ENCODE results near the gene GPX4. TPM values are rescaled to one million over a fixed set of nuclear protein-coding genes. Genes with fewer than 3 reads are reported as not detected.

Gene GPX4
- total RNA-seq, 2 donors from 2014 or later: 152 to 157 TPM

DNA sequence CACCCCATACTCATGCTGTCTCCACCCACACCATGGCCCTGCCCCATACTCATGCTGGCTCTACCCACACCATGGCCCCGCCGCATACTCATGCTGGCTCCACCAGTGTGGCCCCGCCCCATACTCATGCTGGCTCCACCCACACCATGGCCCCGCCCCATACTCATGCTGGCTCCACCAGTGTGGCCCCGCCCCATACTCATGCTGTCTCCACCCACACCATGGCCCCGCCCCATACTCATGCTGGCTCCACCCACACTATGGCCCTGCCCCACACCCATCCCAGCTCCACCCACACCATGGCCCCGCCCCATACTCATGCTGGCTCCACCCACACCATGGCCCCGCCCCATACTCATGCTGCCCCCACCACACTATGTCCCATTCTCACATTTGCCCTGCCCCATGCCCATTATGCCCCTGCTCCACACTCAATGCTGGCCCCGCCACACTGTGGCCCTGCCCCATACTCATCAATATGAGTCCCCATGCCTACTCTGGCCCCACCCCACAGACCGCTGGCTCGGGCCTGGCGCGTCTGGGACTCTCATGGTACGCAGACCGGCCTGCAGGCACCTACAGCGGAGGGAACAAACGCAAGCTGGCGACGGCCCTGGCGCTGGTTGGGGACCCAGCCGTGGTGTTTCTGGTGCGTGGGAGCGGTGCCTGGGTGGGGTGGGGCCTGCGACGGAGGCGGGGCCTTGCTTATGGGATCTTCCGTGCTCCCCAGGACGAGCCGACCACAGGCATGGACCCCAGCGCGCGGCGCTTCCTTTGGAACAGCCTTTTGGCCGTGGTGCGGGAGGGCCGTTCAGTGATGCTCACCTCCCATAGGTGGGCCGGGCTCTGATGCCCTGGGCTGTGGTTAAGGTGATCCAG, 40.5 kb upstream of the GPX4 start:
- no peaks in the 10 kb centered on the region for H3K9me3 ChIP-seq
- WGBS, 2 donors: 64 to 90% methylated on average over 12 to 28 of the region's 37 CpGs

DNA sequence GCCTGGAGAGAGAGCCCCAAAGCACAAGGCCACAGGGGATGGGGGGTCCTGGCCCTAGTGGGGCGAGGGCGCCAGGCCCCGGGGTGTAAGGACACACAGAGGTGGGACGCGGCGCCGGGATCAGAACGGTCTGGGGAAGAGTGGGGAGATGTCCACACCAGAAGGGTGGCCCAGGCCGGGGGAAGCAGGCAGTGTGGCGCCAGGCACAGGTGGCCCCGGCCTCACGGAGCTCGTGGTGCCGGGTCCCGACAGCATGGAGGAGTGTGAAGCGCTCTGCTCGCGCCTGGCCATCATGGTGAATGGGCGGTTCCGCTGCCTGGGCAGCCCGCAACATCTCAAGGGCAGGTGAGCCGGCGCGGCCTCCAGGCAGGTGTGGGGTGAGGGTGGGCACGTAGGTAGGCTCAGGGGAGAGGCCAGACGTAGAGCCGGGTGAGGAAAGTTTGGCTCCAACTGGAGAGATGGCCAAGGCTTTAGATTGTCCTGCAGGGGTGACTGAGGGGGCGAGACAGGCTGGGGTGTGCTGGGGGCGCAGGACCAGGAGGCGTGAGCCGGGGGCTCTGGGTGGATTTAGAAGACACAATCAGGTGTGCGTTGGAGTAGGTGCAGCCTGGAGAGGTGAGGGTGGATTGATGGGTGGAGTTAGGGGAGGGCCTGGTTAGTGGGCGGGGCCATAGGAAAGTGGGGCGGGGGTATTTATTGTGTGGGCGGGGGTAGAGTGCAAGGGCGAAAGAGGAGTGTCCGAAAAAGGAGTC, 39.7 kb upstream of the GPX4 start:
- Histone ChIP-seq H3K4me3 (no peak overlapping the region), H3K36me3 (replicated peaks in 1 of 2; ENCODE audit: insufficient read depth in 1 of 2, low read depth in 2 of 2) (no peaks in the 10 kb centered on the region), H3K27ac (no peak overlapping the region), H3K9me3 (no peaks in the 10 kb centered on the region), H3K4me1 (peaks cover 37% of the 10 kb centered on the region), H3K27me3 (peaks cover 0 to 24% of the 10 kb centered on the region in 2 donors)
- ATAC-seq: no peak
- TF ChIP-seq POLR2A (IDR thresholded peaks at IDR 0.05): no peak
- TF ChIP-seq CTCF (IDR thresholded peaks at IDR 0.05): no peak
- 47 to 81% methylated on average over 21 to 33 of the region's 37 CpGs for WGBS, 2 donors
- no peak for DNase-seq
- intact Hi-C loops (cut with DNase I): no loop called here

More for the DNA sequence above, 40.5 kb upstream of the GPX4 start:
- no peak for DNase-seq
- Histone ChIP-seq H3K4me1 (peaks cover 37% of the 10 kb centered on the region), H3K27ac (no peak overlapping the region), H3K36me3 (replicated peaks in 1 of 2; ENCODE audit: insufficient read depth in 1 of 2, low read depth in 2 of 2) (no peaks in the 10 kb centered on the region), H3K27me3 (peaks cover 0 to 18% of the 10 kb centered on the region in 2 donors), H3K4me3 (no peak overlapping the region)
- intact Hi-C loops (cut with DNase I): no loop called here
- ATAC-seq: no peak
- TF ChIP-seq CTCF (IDR thresholded peaks at IDR 0.05) (no peak), POLR2A (IDR thresholded peaks at IDR 0.05) (no peak)

- TF ChIP-seq CTCF (IDR thresholded peaks at IDR 0.05) (peak; percentile 49 to 81 (median 70)), POLR2A (IDR thresholded peaks at IDR 0.05) (no peak)
- peak; percentile 66 to 77 (median 73) for DNase-seq
- Histone ChIP-seq H3K36me3 (replicated peaks in 1 of 2; ENCODE audit: insufficient read depth in 1 of 2, low read depth in 2 of 2) (no peaks in the 10 kb centered on the region), H3K4me1 (peaks cover 37% of the 10 kb centered on the region), H3K9me3 (no peaks in the 10 kb centered on the region), H3K27me3 (peaks cover 0 to 30% of the 10 kb centered on the region in 2 donors), H3K27ac (no peak overlapping the region), H3K4me3 (no peak overlapping the region)
- ATAC-seq: peak; percentile 79
- intact Hi-C loops (cut with DNase I): no loop called here
- WGBS, 2 donors: 10 to 14% methylated on average over 17 to 58 of the region's 60 CpGs
Observed at GRCh38 chr19:1064661-1065605, 38.9 kb upstream of the GPX4 start.

GRCh38 chr19:1065606-1066109, 38.1 kb upstream of the GPX4 start:
- no peak for TF ChIP-seq POLR2A (IDR thresholded peaks at IDR 0.05)
- TF ChIP-seq CTCF (IDR thresholded peaks at IDR 0.05): no peak
- Histone ChIP-seq H3K9me3 (no peaks in the 10 kb centered on the region), H3K36me3 (replicated peaks in 1 of 2; ENCODE audit: insufficient read depth in 1 of 2, low read depth in 2 of 2) (no peaks in the 10 kb centered on the region), H3K4me3 (no peak overlapping the region), H3K4me1 (peaks cover 38% of the 10 kb centered on the region), H3K27ac (no peak overlapping the region), H3K27me3 (peaks cover 0 to 36% of the 10 kb centered on the region in 2 donors)
- intact Hi-C loops (cut with DNase I): no loop called here
- DNase-seq: no peak
- peak; percentile 20 for ATAC-seq
- WGBS, 2 donors: 48 to 58% methylated on average over 5 to 16 of the region's 17 CpGs

All from body of pancreas (tissue), 4 donors.